GM20000 (cell line): ENCODE data around the gene BLTP3A.
"Not testable (repeated sequence)": the region's sequence is repeated elsewhere in the genome, so short reads cannot be mapped to it uniquely, and the experiment has no call there.

ENCODE experiments used
- DNase-seq: peaks from one replicate; pipeline ENCODE4 v3.0.0; 2012; ENCODE audit warnings: low spot score
- TF ChIP-seq, protein P1 (sequence below): IDR thresholded peaks from 2 replicates; pipeline ENCODE4 v1.5.1; 2012; ENCODE audit warnings: mild to moderate bottlenecking, control low read depth; ENCODE audit errors: extremely low read depth, missing control alignments

BLTP3A gene, protein sequence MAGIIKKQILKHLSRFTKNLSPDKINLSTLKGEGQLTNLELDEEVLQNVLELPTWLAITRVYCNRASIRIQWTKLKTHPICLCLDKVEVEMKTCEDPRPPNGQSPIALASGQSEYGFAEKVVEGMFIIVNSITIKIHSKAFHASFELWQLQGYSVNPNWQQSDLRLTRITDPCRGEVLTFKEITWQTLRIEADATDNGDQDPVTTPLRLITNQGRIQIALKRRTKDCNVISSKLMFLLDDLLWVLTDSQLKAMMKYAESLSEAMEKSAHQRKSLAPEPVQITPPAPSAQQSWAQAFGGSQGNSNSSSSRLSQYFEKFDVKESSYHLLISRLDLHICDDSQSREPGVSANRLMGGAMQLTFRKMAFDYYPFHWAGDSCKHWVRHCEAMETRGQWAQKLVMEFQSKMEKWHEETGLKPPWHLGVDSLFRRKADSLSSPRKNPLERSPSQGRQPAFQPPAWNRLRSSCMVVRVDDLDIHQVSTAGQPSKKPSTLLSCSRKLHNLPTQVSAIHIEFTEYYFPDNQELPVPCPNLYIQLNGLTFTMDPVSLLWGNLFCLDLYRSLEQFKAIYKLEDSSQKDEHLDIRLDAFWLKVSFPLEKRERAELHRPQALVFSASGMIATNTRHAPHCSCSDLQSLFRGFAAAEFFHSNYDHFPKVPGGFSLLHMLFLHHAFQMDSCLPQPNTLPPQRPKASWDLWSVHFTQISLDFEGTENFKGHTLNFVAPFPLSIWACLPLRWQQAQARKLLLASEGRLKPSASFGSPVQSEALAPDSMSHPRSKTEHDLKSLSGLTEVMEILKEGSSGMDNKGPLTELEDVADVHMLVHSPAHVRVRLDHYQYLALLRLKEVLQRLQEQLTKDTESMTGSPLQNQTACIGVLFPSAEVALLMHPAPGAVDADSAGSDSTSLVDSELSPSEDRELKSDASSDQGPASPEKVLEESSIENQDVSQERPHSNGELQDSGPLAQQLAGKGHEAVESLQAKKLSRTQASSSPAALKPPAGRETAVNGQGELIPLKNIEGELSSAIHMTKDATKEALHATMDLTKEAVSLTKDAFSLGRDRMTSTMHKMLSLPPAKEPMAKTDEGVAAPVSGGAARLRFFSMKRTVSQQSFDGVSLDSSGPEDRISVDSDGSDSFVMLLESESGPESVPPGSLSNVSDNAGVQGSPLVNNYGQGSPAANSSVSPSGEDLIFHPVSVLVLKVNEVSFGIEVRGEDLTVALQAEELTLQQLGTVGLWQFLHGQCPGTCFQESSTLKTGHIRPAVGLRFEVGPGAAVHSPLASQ (N-terminal part only)

DNA sequence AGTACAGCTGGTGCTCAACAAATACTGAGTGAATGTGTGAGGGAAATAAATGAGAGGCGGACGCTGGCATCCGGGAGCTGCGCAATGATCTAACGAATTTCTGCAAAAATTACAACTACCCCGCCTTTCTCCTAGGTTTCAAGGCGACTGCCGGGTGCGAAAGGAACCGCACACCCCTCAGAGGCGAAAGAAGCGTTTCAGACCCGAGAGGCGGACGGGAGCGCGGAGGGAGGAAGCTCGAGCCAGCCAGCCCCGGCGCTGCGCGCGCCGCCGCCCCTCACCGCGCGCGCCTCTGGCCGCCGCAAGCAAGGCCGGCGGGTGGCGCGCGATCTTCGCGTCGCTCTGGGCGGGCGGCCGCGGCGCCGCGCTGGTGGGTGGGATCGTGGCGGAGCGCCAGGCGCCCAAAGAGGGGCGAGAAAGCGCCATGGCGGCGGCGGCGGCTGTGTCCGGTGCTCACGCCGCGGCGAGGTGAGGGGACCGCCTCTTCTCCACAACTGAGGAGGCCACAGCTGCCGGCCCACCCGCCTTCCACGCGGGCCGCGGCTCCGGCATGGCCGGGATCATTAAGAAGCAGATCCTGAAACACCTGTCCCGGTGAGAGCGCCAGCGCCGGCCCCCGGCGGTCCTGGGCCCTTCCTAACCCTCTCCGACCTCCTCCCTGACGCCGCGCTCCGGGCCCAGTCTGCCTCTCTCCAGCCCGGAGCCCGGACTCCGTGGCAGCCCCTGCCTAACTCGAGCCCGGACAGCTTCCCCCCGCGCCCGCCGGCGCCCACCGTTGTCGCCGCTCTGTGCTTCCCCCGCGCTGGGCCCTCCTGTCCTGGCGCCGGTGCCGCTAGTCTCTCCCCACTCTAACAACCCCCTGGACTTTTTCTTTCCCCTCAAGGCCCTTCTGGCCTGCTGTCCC, at the start of gene BLTP3A:
Gene BLTP3A, plus strand, starts transcription at position 383 of the 904 bp plus-strand sequence. Its CDS starts 168 bp downstream, at position 551.
- DNase-seq: peak; percentile 97
- TF ChIP-seq, protein P1, sequence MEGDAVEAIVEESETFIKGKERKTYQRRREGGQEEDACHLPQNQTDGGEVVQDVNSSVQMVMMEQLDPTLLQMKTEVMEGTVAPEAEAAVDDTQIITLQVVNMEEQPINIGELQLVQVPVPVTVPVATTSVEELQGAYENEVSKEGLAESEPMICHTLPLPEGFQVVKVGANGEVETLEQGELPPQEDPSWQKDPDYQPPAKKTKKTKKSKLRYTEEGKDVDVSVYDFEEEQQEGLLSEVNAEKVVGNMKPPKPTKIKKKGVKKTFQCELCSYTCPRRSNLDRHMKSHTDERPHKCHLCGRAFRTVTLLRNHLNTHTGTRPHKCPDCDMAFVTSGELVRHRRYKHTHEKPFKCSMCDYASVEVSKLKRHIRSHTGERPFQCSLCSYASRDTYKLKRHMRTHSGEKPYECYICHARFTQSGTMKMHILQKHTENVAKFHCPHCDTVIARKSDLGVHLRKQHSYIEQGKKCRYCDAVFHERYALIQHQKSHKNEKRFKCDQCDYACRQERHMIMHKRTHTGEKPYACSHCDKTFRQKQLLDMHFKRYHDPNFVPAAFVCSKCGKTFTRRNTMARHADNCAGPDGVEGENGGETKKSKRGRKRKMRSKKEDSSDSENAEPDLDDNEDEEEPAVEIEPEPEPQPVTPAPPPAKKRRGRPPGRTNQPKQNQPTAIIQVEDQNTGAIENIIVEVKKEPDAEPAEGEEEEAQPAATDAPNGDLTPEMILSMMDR: peak; percentile 34

DNA sequence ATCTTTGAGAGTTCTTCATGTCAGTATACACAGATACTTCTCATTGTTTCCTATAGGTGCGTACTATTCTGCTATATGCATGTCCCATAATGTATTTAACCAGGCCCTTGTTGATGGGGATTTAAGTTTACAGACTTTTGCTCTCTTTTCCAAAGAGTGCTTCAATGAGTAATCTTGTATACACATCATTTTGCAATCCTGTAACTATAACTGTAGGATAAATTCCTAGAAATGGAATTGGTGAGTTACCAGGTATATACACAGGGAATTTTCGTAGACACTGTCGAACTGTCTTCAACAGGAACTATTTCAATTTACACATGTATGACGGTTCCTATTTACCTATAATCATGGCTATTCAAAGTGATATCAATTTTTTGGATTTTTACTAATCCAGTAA, 49.8 kb upstream of the BLTP3A start:
- TF ChIP-seq, protein P1: no peak
- DNase-seq: no peak

DNA sequence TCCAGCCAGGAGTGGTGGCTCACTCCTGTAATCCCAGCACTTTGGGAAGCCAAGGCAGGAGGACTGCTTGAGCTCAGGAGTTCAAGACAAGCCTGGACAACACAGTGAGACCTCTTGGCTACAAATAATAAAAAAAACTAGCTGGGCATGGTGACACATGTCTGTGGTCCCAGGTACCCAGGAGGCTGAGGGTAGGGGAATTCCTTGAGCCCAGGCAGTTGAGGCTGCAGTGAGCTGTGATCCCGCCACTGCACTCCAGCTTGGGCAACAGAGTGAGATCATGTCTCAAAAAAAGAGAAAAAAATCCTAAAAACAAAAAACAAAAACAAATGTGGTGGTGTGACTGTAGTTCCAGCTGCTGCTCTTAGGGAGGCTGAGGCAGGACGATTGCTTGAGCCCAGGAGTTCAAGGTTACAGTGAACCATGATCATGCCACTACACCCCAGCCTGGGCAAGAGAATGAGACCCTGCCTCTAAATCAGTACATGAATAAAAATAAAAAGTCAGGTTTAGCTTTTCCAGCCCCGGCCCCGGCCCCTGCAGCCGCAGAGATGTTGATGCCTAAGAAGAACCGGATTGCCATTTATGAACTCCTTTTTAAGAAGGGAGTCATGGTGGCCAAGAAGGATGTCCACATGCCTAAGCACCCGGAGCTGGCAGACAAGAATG, 48.1 kb upstream of the BLTP3A start:
- no peak for DNase-seq
- TF ChIP-seq, protein P1: no peak

DNA sequence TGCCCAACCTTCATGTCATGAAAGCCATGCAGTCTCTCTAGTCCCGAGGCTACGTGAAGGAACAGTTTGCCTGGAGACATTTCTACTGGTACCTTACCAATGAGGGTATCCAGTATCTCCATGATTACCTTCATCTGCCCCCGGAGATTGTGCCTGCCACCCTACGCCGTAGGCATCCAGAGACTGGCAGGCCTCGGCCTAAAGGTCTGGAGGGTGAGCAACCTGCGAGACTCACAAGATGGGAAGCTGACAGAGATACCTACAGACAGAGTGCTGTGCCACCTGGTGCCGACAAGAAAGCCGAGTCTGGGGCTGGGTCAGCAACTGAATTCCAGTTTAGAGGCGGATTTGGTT, 47.6 kb upstream of the BLTP3A start:
- not testable (repeated sequence) for DNase-seq

DNA sequence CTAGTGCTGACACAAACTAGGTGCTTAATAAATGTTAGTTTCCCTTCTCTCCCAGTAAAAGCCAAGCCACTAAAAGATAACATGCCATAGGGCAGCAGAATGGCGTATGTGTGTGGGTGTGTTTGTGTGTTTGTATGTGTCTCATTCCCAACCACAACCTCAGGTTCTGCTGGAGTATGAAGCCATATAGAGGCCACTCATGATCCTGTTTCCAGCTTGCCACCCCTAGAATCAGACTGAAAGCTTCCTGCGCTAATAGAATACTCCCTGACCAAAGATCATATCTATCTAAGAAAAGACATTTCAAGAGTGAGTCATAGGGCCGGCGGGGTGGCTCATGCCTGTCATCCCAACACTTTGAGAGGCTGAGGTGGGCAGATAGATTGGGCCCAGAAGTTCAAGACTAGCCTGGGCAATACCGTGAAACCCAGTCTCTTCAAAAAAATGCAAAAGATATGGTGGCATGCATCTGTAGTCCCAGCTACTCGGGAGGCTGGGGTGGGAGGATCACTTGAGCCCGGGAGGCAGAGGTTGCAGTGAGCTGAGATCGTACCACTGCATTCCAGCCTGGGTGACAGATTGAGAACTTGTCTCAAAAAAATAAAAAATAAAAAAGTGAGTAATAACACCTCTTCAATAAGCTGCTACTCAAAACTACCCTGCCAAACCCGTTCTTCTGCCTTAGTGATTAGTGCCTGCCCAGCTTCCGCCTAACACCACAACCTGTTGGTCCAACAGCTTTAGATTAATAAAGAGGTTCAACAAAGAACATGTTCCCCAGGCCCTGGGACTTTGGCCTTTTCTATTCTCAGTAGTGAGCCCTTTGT, 46.4 kb upstream of the BLTP3A start:
- TF ChIP-seq, protein P1: no peak
- DNase-seq: no peak

DNA sequence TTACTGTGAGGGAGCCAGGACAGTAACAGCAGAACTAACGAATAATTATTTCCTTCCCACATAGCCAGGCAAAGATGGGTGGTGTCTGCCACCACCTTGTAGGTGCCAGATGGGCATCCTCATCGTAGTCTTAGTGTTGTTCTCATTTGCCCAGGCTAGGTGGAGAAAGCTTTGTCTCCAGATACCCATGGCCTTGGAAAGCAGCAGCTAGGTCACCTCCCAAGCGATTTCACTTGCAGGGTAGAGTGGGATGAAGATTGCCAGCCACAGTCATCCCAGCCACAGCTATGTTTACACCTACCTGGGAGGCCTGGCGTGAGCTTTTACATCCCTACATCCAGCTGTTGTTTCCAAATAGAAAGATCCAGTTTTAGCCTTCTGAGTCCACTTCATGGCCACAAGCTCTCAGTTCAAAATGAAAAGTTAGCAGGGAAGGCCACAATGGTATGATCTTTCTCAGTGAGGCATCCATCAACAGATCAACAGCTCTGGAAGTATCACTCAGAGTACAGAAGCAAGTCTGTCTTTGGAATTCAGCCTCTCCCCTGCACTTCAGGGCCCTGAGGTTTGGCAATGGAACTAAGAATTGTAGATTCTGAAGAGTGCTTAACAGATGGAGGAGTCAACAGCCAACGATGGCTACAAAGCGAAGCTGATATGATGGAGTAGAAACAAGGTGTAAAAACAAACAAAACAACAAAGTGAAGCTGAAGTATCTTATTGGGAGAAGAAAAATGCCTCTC, 45.6 kb upstream of the BLTP3A start:
- no peak for DNase-seq
- TF ChIP-seq, protein P1: no peak
